SK-N-MC (cell line): ENCODE results near the gene NPL.

Source experiments
- FOXP2 ChIP-seq: optimal IDR thresholded peaks from 2 replicates; pipeline ENCODE3; 2011; ENCODE audit warnings: mild to moderate bottlenecking, moderate library complexity; ENCODE audit not compliant: insufficient read depth; ENCODE audit errors: extremely low read length, control extremely low read depth
- POLR2AphosphoS5 ChIP-seq: IDR thresholded peaks from 2 replicates; pipeline ENCODE4 v1.6.1; 2012; ENCODE audit warnings: mild to moderate bottlenecking, low read depth, low read length, borderline replicate concordance

DNA sequence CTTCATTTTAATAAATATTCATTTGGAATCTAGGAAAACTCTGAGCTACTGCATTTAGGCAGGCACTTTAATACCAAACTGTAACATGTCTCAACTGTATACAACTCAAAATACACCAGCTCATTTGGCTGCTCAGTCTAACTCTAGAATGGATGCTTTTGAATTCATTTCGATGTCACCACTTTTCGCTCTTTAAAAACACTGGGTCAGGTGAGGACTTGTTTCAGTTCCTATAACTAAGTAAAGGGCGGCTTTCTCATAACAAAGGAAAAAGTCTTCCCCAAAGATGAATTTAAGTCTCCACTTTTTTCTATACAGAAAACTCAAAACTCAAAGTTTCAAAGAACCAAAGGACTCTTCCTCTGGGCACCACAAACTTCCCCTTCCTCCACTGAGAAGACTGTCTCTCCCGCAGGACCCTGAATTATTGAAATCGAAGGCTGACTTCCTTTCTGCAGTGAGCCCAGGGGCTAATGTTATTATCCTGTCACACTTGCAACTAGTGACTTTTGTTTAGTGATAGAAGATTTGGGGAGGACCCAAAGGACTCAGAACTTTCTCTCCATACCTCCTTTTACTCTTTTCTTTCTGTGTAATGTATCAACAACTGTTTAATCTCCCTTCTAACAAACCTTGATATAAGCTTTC lies 39.8 kb downstream of the NPL start:
- TF ChIP-seq POLR2AphosphoS5 (no peak), FOXP2 (no peak)
